H9 (cell line): Measurements from ENCODE around the gene UBAP1. TPM values are rescaled to one million over a fixed set of nuclear protein-coding genes. Genes with fewer than 3 reads are reported as not detected.

ENCODE experiments used
- DNase-seq: peaks from one replicate; pipeline ENCODE4 v3.0.0-alpha.2; 2017
- H2AFZ ChIP-seq: one replicate; pipeline ENCODE4 v1.6.1; 2013; ENCODE audit warnings: mild to moderate bottlenecking, low read length, control low read depth, moderate library complexity
- H2AK5ac ChIP-seq: 2 replicates; pipeline ENCODE4 v1.6.1; 2013; ENCODE audit warnings: low read length, control low read depth, mixed read lengths; ENCODE audit not compliant: insufficient read length
- H2BK120ac ChIP-seq: one replicate; pipeline ENCODE4 v1.6.1; 2013; ENCODE audit warnings: low read depth, mild to moderate bottlenecking, low read length, control low read depth, inconsistent platforms; ENCODE audit not compliant: poor library complexity, severe bottlenecking
- H2BK12ac ChIP-seq: 2 replicates; pipeline ENCODE4 v1.6.1; 2013; ENCODE audit warnings: low read length, control low read depth, mixed read lengths, low read depth; ENCODE audit not compliant: insufficient read length
- H2BK15ac ChIP-seq: 2 replicates; pipeline ENCODE4 v1.6.1; 2013; ENCODE audit warnings: low read depth, low read length, control low read depth
- H2BK20ac ChIP-seq: one replicate; pipeline ENCODE4 v1.6.1; 2013; ENCODE audit warnings: low read depth, mild to moderate bottlenecking, low read length, control low read depth, inconsistent platforms; ENCODE audit not compliant: poor library complexity, severe bottlenecking
- H2BK5ac ChIP-seq: 2 replicates; pipeline ENCODE4 v1.6.1; 2013; ENCODE audit warnings: low read length, control low read depth, mixed read lengths; ENCODE audit not compliant: insufficient read length
- H3K14ac ChIP-seq: 2 replicates; pipeline ENCODE4 v1.6.1; 2013; ENCODE audit warnings: low read length, control low read depth; ENCODE audit not compliant: insufficient read depth
- H3K18ac ChIP-seq: 2 replicates; pipeline ENCODE4 v1.6.1; 2013; ENCODE audit warnings: low read depth, mild to moderate bottlenecking, mixed read lengths, low read length, control low read depth; ENCODE audit not compliant: insufficient read length
- H3K23ac ChIP-seq: 2 replicates; pipeline ENCODE4 v1.6.1; 2013; ENCODE audit warnings: low read length, control low read depth, mixed read lengths, low read depth; ENCODE audit not compliant: insufficient read length
- H3K23me2 ChIP-seq: 2 replicates; pipeline ENCODE4 v1.6.1; 2013; ENCODE audit warnings: low read depth, mild to moderate bottlenecking, mixed read lengths, low read length, control low read depth; ENCODE audit not compliant: insufficient read length, poor library complexity, severe bottlenecking
- H3K27ac ChIP-seq: 2 replicates; pipeline ENCODE4 v1.5.1; 2013; ENCODE audit warnings: low read length, control low read depth, mixed read lengths, low read depth; ENCODE audit not compliant: insufficient read length
- H3K27me3 ChIP-seq: 2 replicates; pipeline ENCODE4 v1.6.1; 2013; ENCODE audit warnings: low read length, control low read depth, inconsistent platforms; ENCODE audit not compliant: insufficient read depth
- H3K4ac ChIP-seq: 2 replicates; pipeline ENCODE4 v1.6.1; 2013; ENCODE audit warnings: low read depth, mild to moderate bottlenecking, control low read depth, inconsistent platforms, low read length, moderate library complexity
- H3K4me1 ChIP-seq: 2 replicates; pipeline ENCODE4 v1.6.1; 2013; ENCODE audit warnings: low read length, control low read depth, inconsistent platforms; ENCODE audit not compliant: insufficient read depth
- H3K4me2 ChIP-seq: 2 replicates; pipeline ENCODE4 v1.6.1; 2013; ENCODE audit warnings: low read length, control low read depth, mixed read lengths; ENCODE audit not compliant: insufficient read length, insufficient read depth
- H3K56ac ChIP-seq: 2 replicates; pipeline ENCODE4 v1.6.1; 2013; ENCODE audit warnings: low read depth, mild to moderate bottlenecking, mixed read lengths, low read length, control low read depth; ENCODE audit not compliant: insufficient read length
- H3K79me1 ChIP-seq: 2 replicates; pipeline ENCODE4 v1.6.1; 2013; ENCODE audit warnings: low read depth, mild to moderate bottlenecking, moderate library complexity, low read length, control low read depth, inconsistent platforms; ENCODE audit not compliant: insufficient read depth, poor library complexity, severe bottlenecking
- H3K79me2 ChIP-seq: 2 replicates; pipeline ENCODE4 v1.6.1; 2013; ENCODE audit warnings: low read length, control low read depth, inconsistent platforms; ENCODE audit not compliant: insufficient read depth
- H3K9ac ChIP-seq: 2 replicates; pipeline ENCODE4 v1.6.1; 2013; ENCODE audit warnings: low read length, control low read depth, mixed read lengths; ENCODE audit not compliant: insufficient read length; ENCODE audit errors: extremely low read depth
- H3K9me3 ChIP-seq: one replicate; pipeline ENCODE4 v1.6.1; 2013; ENCODE audit warnings: low read depth, low read length, inconsistent platforms; ENCODE audit not compliant: control insufficient read depth
- H3T11ph ChIP-seq: one replicate; pipeline ENCODE4 v1.6.1; 2013; ENCODE audit warnings: mild to moderate bottlenecking, low read length, control low read depth, inconsistent platforms
- H4K20me1 ChIP-seq: one replicate; pipeline ENCODE4 v1.6.1; 2013; ENCODE audit not compliant: control insufficient read depth, insufficient read length, insufficient read depth
- H4K5ac ChIP-seq: 2 replicates; pipeline ENCODE4 v1.6.1; 2013; ENCODE audit warnings: low read depth, mild to moderate bottlenecking, mixed read lengths, low read length, control low read depth; ENCODE audit not compliant: insufficient read length
- H4K8ac ChIP-seq: replicated peaks from 2 replicates; pipeline ENCODE4 v1.6.1; 2013; ENCODE audit warnings: low read length, control low read depth, mixed read lengths, low read depth; ENCODE audit not compliant: insufficient read length
- H4K91ac ChIP-seq: 2 replicates; pipeline ENCODE4 v1.6.1; 2013; ENCODE audit warnings: low read depth, mild to moderate bottlenecking, moderate library complexity, mixed read lengths, low read length, control low read depth; ENCODE audit not compliant: insufficient read length
- H3K27ac Mint-ChIP-seq, 3 experiments: 2 replicates in 2 of 3; 3 replicates in 1 of 3; pipeline ENCODE4 v1.8.0; 2020 to 2021; ENCODE audit warnings: mixed read lengths in 3 of 3, mild to moderate bottlenecking in 1 of 3, moderate library complexity in 1 of 3
- H3K27me3 Mint-ChIP-seq: 2 replicates; pipeline ENCODE4 v1.8.0; 2021; ENCODE audit warnings: low read depth, mild to moderate bottlenecking, moderate library complexity, mixed read lengths
- H3K36me3 Mint-ChIP-seq, 3 experiments: 2 replicates in 2 of 3; 3 replicates in 1 of 3; pipeline ENCODE4 v1.8.0; 2020 to 2021; ENCODE audit warnings: low read depth in 3 of 3, mixed read lengths in 3 of 3; ENCODE audit not compliant: insufficient read depth in 1 of 3
- H3K4me1 Mint-ChIP-seq, 2 experiments: 2 replicates each; pipeline ENCODE4 v1.8.0; 2020; ENCODE audit warnings: mixed read lengths in 2 of 2
- H3K4me3 Mint-ChIP-seq, 2 experiments: 2 replicates in 1 of 2; 3 replicates in 1 of 2; pipeline ENCODE4 v1.8.0; 2020 to 2021; ENCODE audit warnings: mild to moderate bottlenecking in 2 of 2, mixed read lengths in 2 of 2, moderate library complexity in 1 of 2
- H3K9me3 Mint-ChIP-seq, 2 experiments: 2 replicates in 1 of 2; 3 replicates in 1 of 2; pipeline ENCODE4 v1.8.0; 2020; ENCODE audit warnings: mild to moderate bottlenecking in 2 of 2, mixed read lengths in 2 of 2, moderate library complexity in 1 of 2
- WGBS: extraction: QIAGEN DNeasy Blood & Tissue Kit; methylation state at CpG from one replicate; pipeline ENCODE4 v1.1.7; 2013; ENCODE audit warnings: missing lambda C conversion rate, low lambda C conversion rate, mixed read lengths; ENCODE audit not compliant: insufficient read length; ENCODE audit errors: extremely low coverage; 5-methylcytosine and 5-hydroxymethylcytosine counted together
- total RNA-seq: library from RNA; stranded (reverse); gene quantifications from 2 replicates; pipeline ENCODE4 v1.2.1, GENCODE V29; 2021
- TF ChIP-seq, protein P1 (sequence below): fragments of 200-600 bp; sonication (generic); conservative IDR thresholded peaks from 3 replicates; pipeline ENCODE4 v1.8.0; 2021; ENCODE audit warnings: antibody characterized with exemption, mild to moderate bottlenecking

The UBAP1 gene
- total RNA-seq, 1 experiment from 2014 or later = 32.6 TPM

DNA sequence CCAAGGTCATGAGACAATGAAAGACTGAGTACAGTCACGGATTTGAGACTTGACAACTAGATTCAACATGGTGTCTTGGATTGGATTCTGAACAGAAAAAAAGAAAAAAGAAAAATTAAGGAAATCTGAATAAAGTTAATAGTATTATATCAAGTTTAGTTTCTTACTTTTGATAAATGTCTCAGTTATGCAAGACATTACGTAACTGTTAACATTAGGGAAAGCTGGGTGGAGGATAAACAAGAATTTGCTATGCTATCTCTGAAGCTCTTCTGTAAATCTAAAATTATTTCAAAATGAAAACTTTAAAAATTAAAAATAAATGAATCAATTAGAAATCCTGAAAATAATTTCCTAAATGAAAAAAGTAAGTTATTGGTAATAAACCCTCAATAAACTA is 38.0 kb upstream of the UBAP1 start:
- no peak overlapping the region for H3K18ac ChIP-seq
- Mint-ChIP-seq H3K27ac (no peak overlapping the region), H3K36me3 (no peaks in the 10 kb centered on the region; a peak in 1 of 7 replicates), H3K4me1 (peaks cover 0 to 4% of the 10 kb centered on the region in 2 experiments; a peak in 1 of 4 replicates), H3K9me3 (peaks cover 4% of the 10 kb centered on the region in 2 experiments; a peak in 3 of 5 replicates), H3K4me3 (no peak overlapping the region), H3K27me3 (no peaks in the 10 kb centered on the region)
- H4K5ac ChIP-seq = no peak overlapping the region
- H4K20me1 ChIP-seq = no peaks in the 10 kb centered on the region
- no peaks in the 10 kb centered on the region for H3K9me3 ChIP-seq
- no peaks in the 10 kb centered on the region for H3K23me2 ChIP-seq
- H3K4me2 ChIP-seq = no peak overlapping the region
- H3K23ac ChIP-seq = no peak overlapping the region
- H2BK5ac ChIP-seq = no peak overlapping the region
- H4K8ac ChIP-seq = no peak overlapping the region
- no peaks in the 10 kb centered on the region for H3K79me2 ChIP-seq
- no peak overlapping the region for H3K14ac ChIP-seq
- H2BK12ac ChIP-seq = no peak overlapping the region
- DNase-seq = no peak
- TF ChIP-seq, protein P1, sequence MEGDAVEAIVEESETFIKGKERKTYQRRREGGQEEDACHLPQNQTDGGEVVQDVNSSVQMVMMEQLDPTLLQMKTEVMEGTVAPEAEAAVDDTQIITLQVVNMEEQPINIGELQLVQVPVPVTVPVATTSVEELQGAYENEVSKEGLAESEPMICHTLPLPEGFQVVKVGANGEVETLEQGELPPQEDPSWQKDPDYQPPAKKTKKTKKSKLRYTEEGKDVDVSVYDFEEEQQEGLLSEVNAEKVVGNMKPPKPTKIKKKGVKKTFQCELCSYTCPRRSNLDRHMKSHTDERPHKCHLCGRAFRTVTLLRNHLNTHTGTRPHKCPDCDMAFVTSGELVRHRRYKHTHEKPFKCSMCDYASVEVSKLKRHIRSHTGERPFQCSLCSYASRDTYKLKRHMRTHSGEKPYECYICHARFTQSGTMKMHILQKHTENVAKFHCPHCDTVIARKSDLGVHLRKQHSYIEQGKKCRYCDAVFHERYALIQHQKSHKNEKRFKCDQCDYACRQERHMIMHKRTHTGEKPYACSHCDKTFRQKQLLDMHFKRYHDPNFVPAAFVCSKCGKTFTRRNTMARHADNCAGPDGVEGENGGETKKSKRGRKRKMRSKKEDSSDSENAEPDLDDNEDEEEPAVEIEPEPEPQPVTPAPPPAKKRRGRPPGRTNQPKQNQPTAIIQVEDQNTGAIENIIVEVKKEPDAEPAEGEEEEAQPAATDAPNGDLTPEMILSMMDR = no peak
- H2BK120ac ChIP-seq = no peak overlapping the region
- no peak overlapping the region for H3K9ac ChIP-seq
- no CpG with 5 or more reads among the region's 2 CpGs for WGBS
- H2BK20ac ChIP-seq = no peak overlapping the region
- no peak overlapping the region for H2AFZ ChIP-seq
- no peak overlapping the region for H3K56ac ChIP-seq
- H4K91ac ChIP-seq = no peak overlapping the region
- no peak overlapping the region for H3K27ac ChIP-seq
- no peak overlapping the region for H2AK5ac ChIP-seq
- no peak overlapping the region for H3K4ac ChIP-seq
- H3K79me1 ChIP-seq = no peaks in the 10 kb centered on the region
- H3T11ph ChIP-seq = no peak overlapping the region
- no peaks in the 10 kb centered on the region for H3K27me3 ChIP-seq
- H3K4me1 ChIP-seq = no peaks in the 10 kb centered on the region
- H2BK15ac ChIP-seq = no peak overlapping the region
